ENCODE data around the gene HK3.

HK3 gene

DNA sequence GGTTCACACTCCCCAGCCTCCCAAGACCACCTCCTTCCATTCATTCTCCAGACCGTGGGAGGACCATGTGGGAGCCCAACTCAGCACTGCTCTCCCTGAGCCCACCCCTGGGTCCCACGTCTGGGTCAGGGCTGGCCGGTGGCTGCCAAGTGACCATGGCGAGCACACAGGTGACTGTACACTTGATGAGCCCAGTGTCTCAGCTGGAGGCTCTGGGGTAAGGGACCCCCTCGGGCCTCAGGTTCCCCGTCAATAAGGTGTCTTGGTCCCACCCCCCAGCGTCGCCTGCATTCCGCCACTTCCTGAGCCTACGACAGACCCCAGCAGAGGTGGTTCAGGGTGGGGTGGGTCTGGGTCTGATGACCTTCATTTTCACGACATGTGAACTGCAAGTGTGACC, 38.8 kb downstream of the HK3 start:
- H3K36me3 ChIP-seq = no peaks in the 10 kb centered on the region
- no peak for TF ChIP-seq CTCF (IDR thresholded peaks at IDR 0.05)
- no peak overlapping the region for H3K4me3 ChIP-seq
- intact Hi-C loops (cut with DNase I; ENCODE audit: low total_unique reads) = no loop called here
- peaks cover 0 to 81% of the 10 kb centered on the region in 2 donors for H3K27me3 ChIP-seq
- no peaks in the 10 kb centered on the region for H3K4me1 ChIP-seq
- no peak overlapping the region for H3K27ac ChIP-seq
- DNase-seq = no peak
- H3K9me3 ChIP-seq = no peaks in the 10 kb centered on the region

GRCh38 chr5:176859916-176860315, 39.2 kb downstream of the HK3 start:
- H3K4me1 ChIP-seq = no peaks in the 10 kb centered on the region
- DNase-seq = no peak
- intact Hi-C loops (cut with DNase I; ENCODE audit: low total_unique reads) = no loop called here
- no peaks in the 10 kb centered on the region for H3K36me3 ChIP-seq
- H3K27ac ChIP-seq = no peak overlapping the region
- H3K27me3 ChIP-seq = peaks cover 0 to 81% of the 10 kb centered on the region in 2 donors
- H3K9me3 ChIP-seq = no peaks in the 10 kb centered on the region
- no peak overlapping the region for H3K4me3 ChIP-seq
- no peak for TF ChIP-seq CTCF (IDR thresholded peaks at IDR 0.05)

DNA sequence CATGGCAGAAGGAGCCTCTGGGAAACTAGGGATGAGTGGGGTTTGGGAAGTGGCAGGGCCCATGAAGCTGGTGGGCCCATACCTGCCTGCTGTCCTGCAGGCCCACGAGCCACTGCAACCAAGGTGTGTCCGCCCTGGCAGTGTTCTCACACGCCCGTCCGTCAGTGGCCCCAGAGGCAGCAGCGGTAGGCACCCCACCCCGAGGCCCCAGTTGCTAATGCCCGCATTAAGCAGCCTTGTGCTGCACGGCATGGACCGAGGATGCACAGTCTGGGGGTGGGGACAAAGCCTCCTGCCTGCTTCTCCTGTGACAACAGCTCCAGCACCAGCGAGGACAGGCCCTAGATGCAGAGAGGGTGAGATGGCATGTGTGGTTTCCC, 41.3 kb downstream of the HK3 start:
- H3K4me1 ChIP-seq = no peaks in the 10 kb centered on the region
- H3K27ac ChIP-seq = no peak overlapping the region
- TF ChIP-seq CTCF (IDR thresholded peaks at IDR 0.05) = no peak
- intact Hi-C loops (cut with DNase I; ENCODE audit: low total_unique reads) = no loop called here
- H3K9me3 ChIP-seq = no peaks in the 10 kb centered on the region
- H3K36me3 ChIP-seq = no peaks in the 10 kb centered on the region
- DNase-seq = no peak
- no peak overlapping the region for H3K4me3 ChIP-seq
- H3K27me3 ChIP-seq = peaks cover 0 to 70% of the 10 kb centered on the region in 2 donors

GRCh38 chr5:176857216-176857893, 41.8 kb downstream of the HK3 start:
- no peak for TF ChIP-seq CTCF (IDR thresholded peaks at IDR 0.05)
- Histone ChIP-seq H3K9me3 (no peaks in the 10 kb centered on the region), H3K36me3 (no peaks in the 10 kb centered on the region), H3K27me3 (peaks cover 0 to 68% of the 10 kb centered on the region in 2 donors), H3K4me3 (no peak overlapping the region), H3K4me1 (no peaks in the 10 kb centered on the region), H3K27ac (no peak overlapping the region)
- DNase-seq = no peak
- intact Hi-C loops (cut with DNase I; ENCODE audit: low total_unique reads) = no loop called here

- no peak overlapping the region for H3K27ac ChIP-seq
- H3K36me3 ChIP-seq = no peaks in the 10 kb centered on the region
- H3K9me3 ChIP-seq = no peaks in the 10 kb centered on the region
- intact Hi-C loops (cut with DNase I; ENCODE audit: low total_unique reads) = no loop called here
- peaks cover 0 to 62% of the 10 kb centered on the region in 2 donors for H3K27me3 ChIP-seq
- no peak for DNase-seq
- no peak overlapping the region for H3K4me3 ChIP-seq
- no peaks in the 10 kb centered on the region for H3K4me1 ChIP-seq
- no peak for TF ChIP-seq CTCF (IDR thresholded peaks at IDR 0.05)
These were observed 42.4 kb downstream of the HK3 start for GRCh38 chr5:176856746-176857145.

DNA sequence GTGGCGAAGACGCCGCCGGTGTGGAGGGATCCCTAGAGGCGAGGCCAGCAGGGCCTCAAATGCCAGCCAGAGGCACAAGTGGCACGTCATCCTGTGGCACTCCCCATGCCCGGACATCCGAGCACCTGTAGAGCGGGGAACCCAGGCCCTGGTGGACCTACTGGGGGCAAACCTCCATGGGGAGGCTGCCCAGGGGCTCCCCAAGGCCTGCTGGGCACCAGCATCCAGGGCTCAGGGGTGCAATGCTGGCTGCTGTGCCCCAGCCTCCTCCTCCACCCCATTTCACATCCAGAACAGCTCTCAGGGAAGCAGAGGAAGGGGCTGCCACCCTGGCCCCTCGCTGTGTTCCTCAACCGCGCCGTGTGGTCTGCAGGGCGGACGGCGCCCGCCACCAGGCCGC, 43.5 kb downstream of the HK3 start:
- DNase-seq = no peak
- Histone ChIP-seq H3K36me3 (no peaks in the 10 kb centered on the region), H3K27me3 (peaks cover 0 to 62% of the 10 kb centered on the region in 2 donors), H3K4me3 (no peak overlapping the region), H3K9me3 (no peaks in the 10 kb centered on the region), H3K27ac (no peak overlapping the region), H3K4me1 (no peaks in the 10 kb centered on the region)
- no peak for TF ChIP-seq CTCF (IDR thresholded peaks at IDR 0.05)
- intact Hi-C loops (cut with DNase I; ENCODE audit: low total_unique reads) = no loop called here

All from tibial artery (tissue), 4 donors.